GM18867 (cell line): ENCODE measurements around the gene SRPK1.

ENCODE experiments used
- ATAC-seq: cut with Tn5 transposase; IDR thresholded peaks from one replicate; pipeline ENCODE4 v1.9.1; 2021; ENCODE audit warnings: mild to moderate bottlenecking, moderate library complexity; ENCODE audit not compliant: unreplicated experiment

SRPK1 gene

GRCh38 chr6:35786272-35786671 lies 134.6 kb downstream of the SRPK1 start:
- ATAC-seq, result no peak

GRCh38 chr6:35784200-35784599 lies 136.7 kb downstream of the SRPK1 start:
- no peak for ATAC-seq
